HG03025 (cell line): ENCODE measurements around the gene PPP1R14C.
"Not testable (repeated sequence)": the region's sequence is repeated elsewhere in the genome, so short reads cannot be mapped to it uniquely, and the experiment has no call there.

Source experiments
- ATAC-seq: cut with Tn5 transposase; IDR thresholded peaks from one replicate; pipeline ENCODE4 v1.9.1; 2021; ENCODE audit warnings: mild to moderate bottlenecking, moderate library complexity; ENCODE audit not compliant: unreplicated experiment, low FRiP score

PPP1R14C gene

GRCh38 chr6:150137711-150138110, 5.1 kb upstream of the PPP1R14C start:
- not testable (repeated sequence) for ATAC-seq

DNA sequence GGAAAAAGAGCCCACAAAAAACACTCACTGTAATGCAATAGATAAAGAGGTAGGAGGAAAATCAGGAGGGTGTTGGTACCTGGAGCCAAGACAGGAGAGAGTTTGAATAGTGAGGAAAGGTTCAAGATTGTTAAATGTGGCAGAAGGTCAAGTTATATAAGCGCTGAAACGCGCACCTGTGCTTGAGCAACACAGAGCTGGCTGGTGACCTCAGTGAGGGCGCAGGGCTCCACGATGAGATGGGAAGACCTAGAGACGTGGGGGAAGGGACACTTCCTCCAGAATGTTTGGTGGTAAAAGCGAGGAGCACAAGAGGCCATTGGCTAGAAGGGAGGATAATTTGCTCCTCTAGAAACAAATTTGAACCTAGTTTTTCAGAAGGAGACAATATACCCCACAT, 4.2 kb upstream of the PPP1R14C start:
- no peak for ATAC-seq

- ATAC-seq = no peak
Observed at GRCh38 chr6:150139533-150139932, 3.3 kb upstream of the PPP1R14C start.

GRCh38 chr6:150140236-150140969, 2.4 kb upstream of the PPP1R14C start:
- no peak for ATAC-seq

- no peak for ATAC-seq
Observed at GRCh38 chr6:150142097-150142669, 661 bp upstream of the PPP1R14C start.

GRCh38 chr6:150143516-150144293, 861 bp downstream of the PPP1R14C start:
- ATAC-seq = no peak

DNA sequence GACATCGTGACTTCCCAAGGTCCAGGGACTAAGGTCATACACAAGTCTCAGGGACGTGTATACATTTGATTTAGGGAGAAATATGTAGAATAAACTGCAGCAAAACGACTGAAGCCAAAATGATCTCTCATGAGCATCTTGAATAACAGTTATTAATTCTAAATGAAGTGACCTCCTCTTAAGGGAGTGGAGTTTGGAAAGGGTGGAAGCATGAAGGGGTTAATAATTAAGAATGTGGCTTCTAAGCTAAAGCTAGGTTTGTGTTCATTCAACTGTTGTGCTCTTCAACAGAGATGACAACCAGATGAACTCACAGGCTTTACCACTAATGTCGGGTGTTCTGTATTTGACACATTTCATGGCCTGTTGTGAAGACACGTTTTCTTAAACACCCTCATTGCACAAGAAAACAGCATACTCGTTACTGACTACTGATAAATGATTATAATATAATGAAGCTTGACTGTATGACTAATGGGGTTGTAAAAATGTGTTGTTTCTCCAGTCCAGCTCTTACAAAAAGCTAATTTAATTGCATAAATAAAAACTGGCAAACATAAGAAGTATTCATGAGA, 1.5 kb downstream of the PPP1R14C start:
- no peak for ATAC-seq

- ATAC-seq = no peak
Observed at GRCh38 chr6:150145427-150145826, 2.6 kb downstream of the PPP1R14C start.

GRCh38 chr6:150145830-150146229, 3.0 kb downstream of the PPP1R14C start:
- ATAC-seq = no peak

GRCh38 chr6:150146436-150146835, 3.6 kb downstream of the PPP1R14C start:
- no peak for ATAC-seq

GRCh38 chr6:150149146-150149545, 6.3 kb downstream of the PPP1R14C start:
- no peak for ATAC-seq

DNA sequence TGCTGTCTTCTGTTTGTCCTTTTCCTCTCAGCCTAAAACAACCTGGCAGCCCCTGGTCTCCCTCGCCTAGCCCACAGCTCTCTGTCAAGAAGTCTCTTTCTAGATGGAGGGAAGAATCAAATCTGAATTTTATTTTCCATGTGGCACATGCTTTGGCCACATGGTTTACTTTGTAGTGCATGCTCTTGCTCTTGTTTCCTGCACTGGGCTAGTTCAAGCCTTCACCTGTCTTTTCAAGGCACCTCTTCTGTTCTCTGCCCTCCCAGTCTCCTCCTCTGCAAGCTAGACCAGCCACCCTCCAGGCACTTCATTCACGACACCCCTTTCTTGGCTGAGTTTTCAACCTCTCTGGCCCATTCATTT, 7.6 kb downstream of the PPP1R14C start:
- ATAC-seq = no peak

- no peak for ATAC-seq
Observed at GRCh38 chr6:150150821-150151646, 8.2 kb downstream of the PPP1R14C start.

DNA sequence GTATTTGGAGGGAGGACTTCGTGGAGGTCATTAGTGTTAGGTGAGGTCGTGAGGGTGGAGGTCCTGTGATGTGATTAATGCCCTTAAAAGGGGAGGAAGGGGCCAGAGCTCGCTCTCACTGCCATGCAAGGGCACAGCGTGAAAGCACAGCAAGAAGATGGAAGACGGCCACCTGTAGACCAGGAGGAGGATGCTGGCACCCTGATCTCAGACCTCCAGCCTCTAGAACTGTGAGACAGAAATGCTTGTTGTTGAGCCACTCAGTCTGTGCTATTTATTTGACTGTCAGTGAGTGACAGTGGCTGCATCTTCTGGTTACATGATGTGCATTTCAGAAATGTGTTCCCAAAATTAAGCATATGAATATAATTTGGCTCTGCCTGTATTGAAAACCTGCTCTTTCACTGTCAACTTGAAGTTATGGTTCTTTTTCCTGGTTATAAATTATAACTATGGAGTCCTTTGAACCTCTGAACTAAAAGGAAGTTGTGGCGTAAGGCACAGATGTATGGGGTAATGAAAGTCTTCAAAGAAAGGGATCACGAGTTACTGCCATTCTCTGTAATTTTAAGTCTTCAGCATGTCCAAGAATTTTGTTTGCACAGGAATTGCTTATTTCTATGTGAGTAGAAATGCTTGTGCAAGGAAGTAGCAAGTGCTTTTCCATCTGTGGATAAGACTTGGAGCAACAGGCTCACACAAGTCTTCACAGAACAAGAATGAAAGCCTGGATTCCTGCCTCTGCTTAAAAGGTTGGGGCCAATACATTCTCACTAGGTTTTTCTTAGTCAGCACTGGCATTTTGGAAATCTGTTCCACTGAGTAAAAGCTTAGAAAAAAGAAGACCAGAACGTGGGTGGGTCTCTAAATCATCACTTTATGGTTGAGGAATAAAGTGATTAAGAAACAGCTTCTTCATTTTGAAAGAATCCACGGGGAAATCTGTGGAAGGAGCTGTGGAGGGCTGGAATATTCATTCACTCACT, 10.3 kb downstream of the PPP1R14C start:
- ATAC-seq = no peak

- ATAC-seq = no peak
Observed at GRCh38 chr6:150153905-150154492, 11.2 kb downstream of the PPP1R14C start.

- ATAC-seq = no peak
Observed at GRCh38 chr6:150156460-150156859, 13.6 kb downstream of the PPP1R14C start.

GRCh38 chr6:150157081-150157480, 14.2 kb downstream of the PPP1R14C start:
- ATAC-seq = no peak

GRCh38 chr6:150159757-150160156, 16.9 kb downstream of the PPP1R14C start:
- ATAC-seq = no peak

DNA sequence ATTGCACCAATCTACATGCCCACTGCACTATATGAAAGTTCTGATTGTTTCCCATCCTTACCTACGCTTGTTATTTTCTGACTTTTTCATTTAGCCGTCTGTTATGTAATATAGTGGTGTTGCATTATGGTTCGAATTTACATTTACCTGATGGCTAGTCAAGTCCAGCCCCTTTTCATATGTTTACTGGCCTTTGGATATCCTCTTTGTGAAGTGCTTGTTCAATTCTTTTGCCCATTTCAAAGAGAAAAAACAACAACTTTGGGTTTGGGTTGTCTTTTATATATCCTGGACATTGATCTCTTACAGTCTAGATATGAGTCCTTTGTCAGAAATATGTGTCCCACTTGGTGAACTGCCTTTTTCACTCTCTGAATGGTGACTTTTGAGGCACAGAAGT, 21.1 kb downstream of the PPP1R14C start:
- ATAC-seq = no peak
